SKM-1 (cell line): ENCODE measurements around the gene OR52E6.

ENCODE experiments used
- DNase-seq: peaks from one replicate; lab custom pipeline; 2025; ENCODE audit not compliant: unreplicated experiment; lab: John Stamatoyannopoulos, UW

The OR52E6 gene

DNA sequence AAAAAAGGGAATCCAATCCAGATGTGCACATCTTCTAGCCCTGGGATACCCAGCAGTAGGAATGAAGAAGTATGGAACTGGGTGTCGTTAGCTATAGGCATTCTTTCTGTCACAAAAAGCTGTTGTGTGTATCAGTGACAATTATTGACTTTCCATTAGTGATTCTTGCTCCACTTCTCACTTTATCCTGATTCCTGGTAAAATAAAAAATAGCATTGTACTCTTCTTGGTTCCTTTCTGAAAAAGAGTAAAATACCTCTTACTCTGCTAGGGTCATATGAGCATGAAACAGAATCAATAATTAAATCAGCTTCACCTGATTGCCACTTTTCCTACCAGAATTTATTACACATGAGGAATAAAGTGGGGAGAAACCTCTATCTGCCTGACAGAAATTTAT, at the start of gene OR52E6:
OR52E6 (minus strand) TSS at position 101 of the 400 bp plus-strand sequence; CDS start at position 101, 0 bp downstream.
- DNase-seq: no peak

DNA sequence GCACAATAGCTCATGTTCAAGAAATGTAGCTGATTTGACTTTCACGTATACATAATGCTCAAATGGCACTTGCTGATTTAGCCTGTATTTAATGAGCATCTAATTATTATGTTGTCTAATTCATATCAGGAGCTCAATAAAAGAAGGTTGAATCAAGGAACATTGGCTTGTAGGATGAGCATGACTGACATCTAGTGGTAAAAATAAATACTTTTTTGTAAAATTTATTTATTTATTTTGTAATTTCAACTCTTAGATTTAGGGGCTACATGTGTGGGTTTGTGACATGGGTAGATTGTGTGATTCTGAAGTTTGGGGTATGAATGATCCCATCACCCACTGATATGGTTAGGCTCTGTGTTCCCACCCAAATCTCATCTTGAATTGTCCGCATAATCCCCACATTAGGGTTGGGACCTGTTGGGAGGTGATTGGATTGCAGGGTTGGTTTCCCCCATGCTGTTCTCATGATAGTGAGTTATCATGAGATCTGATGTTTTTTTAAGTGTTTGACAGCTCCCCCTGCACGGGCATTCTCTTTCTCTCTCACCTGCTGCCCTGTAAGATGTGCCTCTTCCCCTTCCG, 49.6 kb upstream of the OR52E6 start:
- peak; percentile 37 for DNase-seq

DNA sequence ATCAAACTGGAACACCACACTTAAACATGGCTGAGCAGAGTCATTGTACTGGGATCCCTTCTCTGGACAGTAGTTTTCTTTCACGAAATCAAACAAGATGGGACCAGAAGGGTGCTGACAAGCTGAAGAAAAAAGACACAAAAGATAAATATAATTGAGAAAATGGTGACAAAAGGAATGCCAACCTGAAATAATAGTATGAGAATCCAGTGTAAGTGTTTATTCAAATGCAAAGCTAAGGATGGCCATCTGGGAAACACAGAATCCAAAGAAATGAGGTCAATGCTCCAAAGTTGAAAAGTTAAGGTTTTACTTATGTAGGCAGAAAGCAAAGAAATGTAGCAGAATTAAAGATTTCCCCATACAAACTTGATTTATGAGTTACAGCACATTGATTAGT, 46.0 kb upstream of the OR52E6 start:
- no peak for DNase-seq

DNA sequence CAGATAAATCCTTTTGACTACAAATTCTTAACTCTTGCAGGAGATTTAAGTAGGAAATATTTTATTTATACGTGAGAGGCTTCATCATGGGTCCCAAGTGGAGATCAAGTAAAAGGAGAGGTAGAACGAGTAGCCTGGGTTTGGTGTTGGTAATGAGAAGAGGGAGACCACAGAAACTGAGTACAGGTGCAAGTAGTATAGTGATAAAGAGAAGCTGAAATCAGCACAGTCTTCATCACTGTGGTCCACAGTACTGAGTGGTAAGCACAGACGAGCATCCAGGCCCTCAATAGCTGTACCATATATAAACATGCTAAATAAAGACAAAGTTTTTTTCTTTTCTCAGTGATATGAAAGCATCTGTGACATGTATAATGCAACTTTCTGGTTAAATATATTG, 45.5 kb upstream of the OR52E6 start:
- no peak for DNase-seq

DNA sequence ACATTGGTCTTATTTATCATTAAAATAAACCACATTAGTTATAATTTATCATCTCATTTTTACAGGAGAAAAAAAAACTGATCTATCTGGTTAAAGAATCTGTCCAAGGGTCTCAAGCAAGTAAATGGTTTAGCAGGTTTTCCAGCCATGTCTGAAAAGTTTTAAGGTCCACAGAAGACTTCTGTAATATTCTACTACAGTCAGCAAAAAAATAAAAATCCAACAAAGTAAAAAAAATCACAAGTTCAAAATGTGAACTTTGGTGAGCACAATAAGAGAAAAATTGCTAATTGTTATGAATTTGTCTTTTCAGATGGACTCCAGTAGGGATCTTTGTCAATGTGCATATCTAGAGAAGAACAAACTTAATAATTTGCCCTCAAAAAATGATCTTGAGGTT, 40.1 kb upstream of the OR52E6 start:
- no peak for DNase-seq

DNA sequence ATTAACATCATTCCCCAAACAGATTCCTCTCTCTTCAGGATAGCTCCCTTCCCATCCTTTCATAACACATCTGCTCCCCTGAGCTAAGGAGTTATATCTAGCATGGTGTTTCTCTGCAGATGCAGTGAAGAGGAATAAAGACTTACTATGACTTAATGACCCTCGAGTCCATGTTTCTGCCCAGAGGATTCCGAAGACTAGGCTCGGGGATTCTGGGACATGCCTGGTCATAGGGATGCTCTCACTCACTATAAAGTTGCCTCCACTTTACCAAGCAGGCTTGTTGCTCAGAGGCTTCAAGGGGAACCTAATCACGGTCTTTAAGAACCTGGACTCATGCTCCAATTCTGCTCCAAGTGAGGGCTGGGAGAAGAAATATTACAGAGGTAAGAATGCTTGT, 38.6 kb upstream of the OR52E6 start, which contains the start of gene OR52E4:
OR52E4 (plus strand) TSS at position 301 of the 400 bp plus-strand sequence. CDS start 3,664 bp downstream, outside the sequence.
- DNase-seq: no peak

DNA sequence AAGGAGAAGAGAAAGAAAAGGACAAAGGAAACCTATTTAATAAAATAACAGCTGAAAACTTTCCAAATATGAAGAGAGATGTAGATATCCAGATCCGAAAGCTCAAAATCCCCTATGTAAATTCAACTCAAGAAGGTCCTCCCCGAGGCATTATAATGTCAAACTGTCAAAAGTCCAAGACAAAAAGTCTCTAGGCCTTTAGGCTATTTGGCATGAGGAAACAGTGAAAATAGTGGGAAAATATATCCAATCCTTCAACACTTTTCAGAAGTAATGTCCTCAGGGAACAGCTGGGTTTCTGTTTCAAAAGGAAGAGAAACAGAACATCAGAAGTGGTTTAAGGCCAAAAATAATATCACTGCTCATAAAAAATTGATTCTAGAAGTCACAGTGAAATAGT, 36.9 kb upstream of the OR52E6 start:
- DNase-seq: no peak

DNA sequence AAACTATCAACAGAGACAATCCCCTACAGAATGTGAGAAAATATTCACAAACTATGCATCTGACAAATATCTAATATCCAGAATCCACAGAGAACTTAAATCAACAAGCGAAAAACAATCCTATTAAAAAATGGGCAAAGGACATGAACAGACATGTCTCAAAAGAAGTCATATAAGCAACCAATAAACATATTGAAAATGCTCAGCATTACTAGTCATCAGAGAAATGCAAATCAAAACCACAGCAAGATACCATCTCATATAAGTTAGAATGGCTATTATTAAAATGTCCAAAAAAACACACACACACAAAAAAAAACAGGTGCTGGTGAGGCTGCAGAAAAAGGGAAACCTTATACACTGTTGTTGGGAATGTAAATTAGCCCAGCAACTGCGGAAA, 24.1 kb upstream of the OR52E6 start:
- no peak for DNase-seq

DNA sequence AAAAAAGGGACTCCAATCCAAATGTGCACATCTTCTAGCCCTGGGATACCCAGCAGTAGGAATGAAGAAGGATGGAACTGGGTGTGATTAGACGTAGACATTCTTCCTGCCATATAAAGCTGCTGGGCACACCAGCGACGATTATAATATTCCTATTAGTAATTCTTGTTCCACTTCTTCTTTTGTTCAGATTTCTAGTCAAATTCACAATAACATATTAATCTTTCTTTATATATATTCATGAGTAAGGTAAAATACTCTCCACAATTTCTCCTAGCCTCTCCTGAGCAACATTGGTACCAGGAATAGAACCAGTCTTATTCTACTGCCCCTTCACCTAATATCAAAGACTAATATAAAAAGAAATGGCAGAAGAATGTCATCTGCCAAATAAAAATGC, 15.9 kb upstream of the OR52E6 start, which contains the start of gene OR52E8:
OR52E8 (minus strand) TSS at position 101 of the 400 bp plus-strand sequence; CDS start at position 101, 0 bp downstream.
- no peak for DNase-seq

DNA sequence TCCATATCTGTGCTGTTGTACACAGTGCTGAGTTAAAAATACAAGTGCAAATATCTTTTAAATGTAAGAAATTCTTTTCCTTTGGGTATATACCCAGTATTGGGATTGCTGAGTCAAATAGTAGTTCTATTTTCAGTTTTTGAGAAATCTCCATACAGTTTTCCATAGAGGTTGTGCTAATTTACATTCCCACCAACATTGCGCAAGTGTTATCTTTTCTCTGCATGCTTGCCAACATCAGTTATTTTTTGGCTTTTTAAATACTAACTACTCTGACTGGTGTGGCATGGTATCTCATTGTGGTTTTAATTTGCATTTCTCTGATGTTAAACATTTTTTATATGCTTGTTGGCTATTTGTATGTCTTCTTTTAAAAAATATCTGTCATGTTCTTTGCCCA, 9.3 kb upstream of the OR52E6 start:
- no peak for DNase-seq

DNA sequence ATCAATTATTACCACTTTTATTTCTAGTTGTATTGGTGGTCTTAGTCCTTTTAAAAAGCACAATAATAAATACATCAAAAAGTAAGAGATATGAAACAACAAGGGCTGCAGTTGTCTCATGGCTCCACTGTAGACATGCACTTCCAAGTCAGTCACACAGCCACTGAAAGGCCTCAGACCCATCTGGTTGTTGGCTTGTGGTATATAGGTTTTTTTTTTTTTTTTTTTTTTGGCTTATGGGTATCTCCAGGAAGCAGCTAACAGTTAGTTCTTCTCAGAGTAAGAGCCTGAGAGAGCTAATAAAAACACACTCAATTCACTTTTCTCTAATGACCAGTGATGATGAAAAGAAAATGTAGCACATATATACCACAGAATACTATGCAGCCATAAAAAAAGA, 6.0 kb upstream of the OR52E6 start:
- no peak for DNase-seq

DNA sequence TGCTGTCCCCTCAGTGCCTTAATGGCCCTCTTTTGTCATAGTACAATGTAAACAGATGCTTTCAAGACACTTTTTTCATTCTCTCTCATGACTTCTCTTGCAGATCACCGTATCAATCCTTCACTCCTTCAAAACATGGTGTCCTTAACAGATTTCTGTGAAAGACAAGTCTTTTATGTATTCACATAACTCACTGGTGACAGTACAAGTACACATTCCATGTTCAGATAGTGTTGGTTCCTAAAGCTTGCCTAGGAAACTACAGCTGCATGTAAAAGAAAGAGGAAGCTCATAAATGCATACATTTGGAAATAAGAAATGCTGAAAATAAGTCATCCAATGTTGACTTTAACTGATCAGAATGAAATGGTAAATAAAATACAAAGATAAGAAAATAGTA, 5.0 kb upstream of the OR52E6 start:
- DNase-seq: no peak

DNA sequence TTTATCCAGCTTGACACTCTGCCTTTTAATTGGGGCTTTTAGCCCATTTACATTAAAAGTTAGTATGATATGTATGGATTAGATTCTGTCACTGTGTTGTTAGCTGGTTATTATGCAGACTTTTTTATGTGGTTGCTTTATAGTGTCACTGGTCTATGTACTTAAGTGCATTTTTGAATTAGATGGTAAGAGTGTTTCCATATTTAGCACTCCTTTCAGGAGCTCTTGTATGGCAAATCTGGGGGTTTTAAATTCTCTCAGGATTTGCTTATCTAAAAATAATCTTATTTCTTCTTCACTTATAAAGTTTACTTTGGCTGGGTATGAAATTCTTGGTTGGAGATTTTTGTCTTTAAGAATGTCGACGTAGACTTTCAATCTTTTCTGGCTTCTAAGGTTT, 4.0 kb downstream of the OR52E6 start:
- DNase-seq: no peak

DNA sequence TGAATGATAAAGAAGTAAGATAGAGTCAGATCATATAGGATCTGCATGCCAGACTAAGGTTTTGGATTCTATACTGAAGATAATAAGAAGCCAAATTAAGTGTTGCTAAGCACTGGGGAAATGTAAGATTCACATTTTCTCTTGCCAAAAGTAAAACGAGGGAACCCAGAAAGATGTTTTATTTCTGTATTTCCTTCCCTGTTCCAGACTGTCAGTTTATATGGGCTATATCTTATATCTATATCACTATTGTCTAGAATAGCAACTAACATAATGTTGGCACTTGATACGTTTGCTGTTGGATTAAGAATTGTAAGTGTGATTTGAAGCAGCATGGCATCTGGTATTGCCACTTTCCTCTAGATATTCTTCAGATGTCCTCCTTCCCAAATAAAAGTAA, 8.3 kb downstream of the OR52E6 start:
- DNase-seq: no peak

DNA sequence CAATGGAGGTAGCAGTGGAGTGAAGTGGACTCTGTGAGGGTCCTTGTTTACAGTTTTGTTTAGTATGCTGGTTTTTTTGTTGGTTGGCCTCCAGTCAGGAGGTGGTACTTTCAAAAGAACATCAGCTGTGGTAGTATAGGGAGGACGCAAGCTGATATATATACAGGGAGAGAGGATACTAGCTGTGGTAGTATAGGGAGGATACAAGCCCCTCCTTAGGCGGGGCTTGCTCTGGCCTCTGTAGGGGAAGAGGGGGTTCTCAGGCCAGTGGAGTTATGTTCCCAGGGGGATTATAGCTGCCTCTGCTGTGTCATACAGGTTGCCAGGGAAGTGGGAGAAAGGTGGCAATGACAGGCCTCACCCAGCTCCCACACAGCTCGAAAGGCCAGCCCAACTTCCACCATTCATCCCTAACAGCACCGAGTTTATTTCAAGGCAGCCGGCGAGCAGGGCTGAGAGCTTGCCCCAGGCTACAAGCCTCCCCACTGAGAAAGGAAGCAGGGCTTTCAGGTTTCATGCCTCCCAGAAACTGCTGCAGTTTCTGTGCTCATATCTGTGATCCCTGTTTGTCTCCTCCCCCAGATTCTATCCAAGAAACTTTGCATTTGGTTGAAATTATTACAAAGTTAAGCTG, 10.4 kb downstream of the OR52E6 start:
- DNase-seq: no peak

DNA sequence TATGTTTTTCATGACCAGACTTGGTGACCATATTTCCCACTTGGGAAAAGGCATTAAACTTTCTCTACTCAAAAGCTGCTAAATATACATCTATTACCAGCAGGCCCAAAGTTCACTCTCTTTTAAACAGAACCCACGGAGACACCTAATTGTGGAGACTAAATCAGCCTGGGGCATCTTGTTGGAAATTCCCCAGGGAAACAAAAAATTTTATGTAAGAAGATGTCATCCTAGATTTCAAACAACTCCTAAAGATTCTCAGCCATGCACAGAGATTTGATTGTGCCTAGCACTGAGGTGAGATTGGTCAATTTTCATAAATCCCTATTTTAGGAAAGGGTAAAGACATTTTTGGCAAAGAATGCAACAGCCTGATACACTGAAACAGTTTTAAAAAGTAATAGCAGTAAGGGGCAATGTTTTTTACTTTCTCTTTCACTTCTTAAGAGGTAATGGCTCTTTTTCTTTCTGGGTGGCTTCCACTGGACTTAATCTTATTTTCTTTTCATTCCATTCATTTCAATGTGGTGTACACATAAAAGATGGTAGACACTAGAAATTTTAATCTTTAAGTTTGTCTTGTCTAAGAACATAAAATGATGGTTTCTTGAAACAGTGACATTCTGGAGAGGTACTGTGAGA, 23.3 kb downstream of the OR52E6 start:
- DNase-seq: no peak

DNA sequence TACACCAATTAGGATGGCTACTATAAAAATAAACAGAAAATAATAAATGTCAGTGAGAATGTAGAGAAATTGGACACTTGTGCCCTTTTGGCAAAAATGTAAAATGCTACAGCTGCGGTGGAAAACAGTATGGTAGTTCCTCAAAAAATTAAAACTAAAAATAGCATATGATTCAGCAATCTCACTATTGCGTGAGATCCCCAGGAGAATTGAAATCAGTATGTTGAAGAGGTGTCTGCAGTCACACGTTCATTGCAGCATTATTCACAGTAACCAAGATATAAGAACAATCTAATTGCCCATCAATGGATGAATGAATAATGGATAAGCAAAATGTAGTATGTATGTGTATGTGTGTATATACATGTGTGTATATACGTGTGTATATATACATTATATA, 26.2 kb downstream of the OR52E6 start:
- DNase-seq: peak; percentile 89

DNA sequence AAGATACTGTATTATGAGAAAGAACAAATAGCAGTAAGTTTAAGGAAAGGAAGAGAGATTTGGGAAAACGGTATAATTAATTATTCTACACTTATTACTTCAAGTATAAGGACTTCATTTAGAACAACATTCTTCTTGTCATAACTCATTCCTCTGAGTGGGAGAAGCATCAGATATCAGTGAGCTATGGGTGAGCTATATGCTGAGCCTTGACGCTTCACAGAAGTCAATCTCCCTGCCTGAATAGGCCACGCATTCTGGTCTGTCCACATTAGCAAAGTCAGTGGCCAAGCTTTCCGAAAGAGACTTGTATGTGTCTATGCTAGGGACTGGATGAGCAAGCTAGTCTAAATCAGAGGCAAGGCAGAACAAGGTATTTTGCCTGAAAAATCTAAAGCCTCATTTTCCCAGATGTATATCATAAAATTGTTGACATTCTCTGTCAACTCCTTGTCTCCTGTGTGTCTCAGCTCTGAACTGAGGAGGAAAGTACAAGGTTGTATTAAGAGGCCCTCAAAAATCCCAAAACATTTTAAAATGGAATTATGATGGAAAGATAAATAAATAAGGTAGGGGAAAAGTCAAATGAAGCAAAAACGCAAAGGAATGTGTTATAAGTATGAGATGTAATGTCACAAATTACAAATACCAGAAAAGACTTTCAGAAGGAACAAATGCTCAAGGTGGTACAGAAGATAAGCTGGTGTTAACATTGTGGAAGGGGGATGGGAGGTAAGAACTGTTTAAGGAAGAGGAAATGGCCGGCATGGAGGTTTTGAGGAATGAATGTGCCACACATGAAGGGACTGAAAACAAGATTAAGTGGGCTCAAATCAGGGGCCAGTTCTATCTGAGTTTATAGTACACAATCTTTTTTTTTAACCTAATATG, 31.5 kb downstream of the OR52E6 start:
- no peak for DNase-seq

DNA sequence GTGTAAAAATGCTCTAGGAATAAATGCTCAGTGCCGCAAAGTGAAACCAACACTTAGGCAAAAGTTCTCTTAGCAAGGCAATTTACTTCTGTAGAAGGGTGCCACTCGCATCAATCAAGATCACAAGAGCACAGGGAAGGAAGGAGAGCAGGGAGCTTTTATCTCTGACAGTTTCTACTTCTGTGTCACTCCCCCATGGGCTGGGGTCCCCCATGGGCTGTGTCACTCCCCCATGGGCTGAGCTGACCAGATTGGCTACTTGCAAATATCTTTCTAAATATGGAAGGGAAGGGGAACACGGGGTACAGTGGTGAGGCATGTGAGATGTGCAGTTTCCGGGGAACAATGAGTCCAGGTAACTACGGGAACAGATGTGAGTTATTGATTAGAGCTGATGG, 32.6 kb downstream of the OR52E6 start:
- no peak for DNase-seq

DNA sequence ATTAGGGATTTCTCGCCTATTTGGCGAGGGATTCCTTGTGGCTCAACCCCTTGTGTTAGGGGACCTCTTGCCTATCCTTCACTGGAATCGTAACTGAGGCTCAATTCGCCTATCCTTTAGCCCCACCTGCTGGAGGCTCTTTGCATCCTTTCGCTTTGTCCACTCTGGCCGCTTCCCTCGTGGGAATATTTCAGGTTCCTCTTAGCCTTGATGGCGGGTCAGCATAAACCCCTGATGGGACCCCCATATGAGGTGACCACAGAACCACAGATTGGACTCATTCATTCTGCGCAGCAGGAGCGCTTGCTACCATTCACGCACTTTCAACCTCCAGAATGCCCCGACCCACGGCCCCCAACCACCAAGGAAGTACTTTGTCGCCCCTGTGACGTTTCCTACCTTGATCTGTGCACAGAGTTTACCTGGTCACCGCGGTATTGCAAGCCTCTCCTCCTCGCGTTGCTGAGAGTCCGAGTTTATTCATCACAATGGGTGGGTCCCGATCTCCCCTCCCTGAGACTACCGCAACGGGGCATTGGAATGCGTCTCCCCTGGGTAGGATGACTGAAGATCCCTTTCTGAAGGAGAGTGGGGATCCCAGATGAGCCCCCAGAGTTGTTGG, 33.1 kb downstream of the OR52E6 start, which contains the start of gene OR52N2:
OR52N2 (plus strand) TSS at position 425 of the 622 bp plus-strand sequence. CDS start 11,412 bp downstream, outside the sequence.
- DNase-seq: peak; percentile 66

DNA sequence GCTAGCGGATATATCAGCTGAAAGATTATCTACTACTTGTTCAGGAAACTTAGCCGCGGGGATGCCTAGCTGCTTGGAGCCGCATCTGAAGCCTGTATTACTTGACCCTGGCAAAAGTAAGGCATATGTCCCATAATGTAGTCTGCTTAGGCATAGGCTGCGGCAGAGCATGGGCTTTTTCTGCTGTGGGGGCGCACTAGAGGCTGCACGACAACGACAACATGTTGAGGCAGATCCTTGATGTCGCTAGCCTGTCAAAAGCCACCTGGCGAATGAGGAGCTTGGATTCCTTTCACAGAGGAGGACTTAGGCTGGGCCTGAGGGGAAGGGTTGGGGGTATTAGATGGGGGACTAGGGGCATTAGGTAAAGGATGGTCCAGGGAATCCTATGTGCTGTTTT, 34.1 kb downstream of the OR52E6 start:
- DNase-seq: no peak
